ENCODE measurements around the gene C1QTNF8.
A peak's percentile ranks its signal among the peaks of the same experiment; 100 is the strongest.

C1QTNF8 gene

GRCh38 chr16:1106659-1107058 lies 10.6 kb upstream of the C1QTNF8 start:
- no peak for ATAC-seq

GRCh38 chr16:1105888-1106620 lies 10.0 kb upstream of the C1QTNF8 start:
- peak; percentile 89 for ATAC-seq
- TF ChIP-seq TCF4 (CRISPR knock-in tag; IDR thresholded peaks at IDR 0.05; ENCODE audit: borderline replicate concordance) (no peak), OSR1 (CRISPR knock-in tag; IDR thresholded peaks at IDR 0.05) (no peak), ZC3H10 (CRISPR knock-in tag; IDR thresholded peaks at IDR 0.05) (no peak), CSRNP3 (CRISPR knock-in tag; IDR thresholded peaks at IDR 0.05) (no peak), CREB5 (CRISPR knock-in tag; IDR thresholded peaks at IDR 0.05; ENCODE audit: low read depth) (no peak), BACH2 (CRISPR knock-in tag; IDR thresholded peaks at IDR 0.05; ENCODE audit: borderline replicate concordance) (no peak), POU6F1 (CRISPR knock-in tag; IDR thresholded peaks at IDR 0.05; ENCODE audit: borderline replicate concordance, low read depth) (no peak), ZNF8 (CRISPR knock-in tag; IDR thresholded peaks at IDR 0.05) (no peak), TOX (CRISPR knock-in tag; IDR thresholded peaks at IDR 0.05; ENCODE audit: borderline replicate concordance) (no peak), PPARA (CRISPR knock-in tag; IDR thresholded peaks at IDR 0.05; ENCODE audit: borderline replicate concordance) (no peak), RARB (CRISPR knock-in tag; IDR thresholded peaks at IDR 0.05) (no peak)

More at GRCh38 chr16:1106659-1107058, 10.6 kb upstream of the C1QTNF8 start:
- TF ChIP-seq ZC3H10 (CRISPR knock-in tag; IDR thresholded peaks at IDR 0.05) (no peak), ZNF70 (CRISPR knock-in tag; IDR thresholded peaks at IDR 0.05) (no peak), SNAI2 (CRISPR knock-in tag; IDR thresholded peaks at IDR 0.05) (no peak), GLIS3 (CRISPR knock-in tag; IDR thresholded peaks at IDR 0.05) (no peak), ISL1 (CRISPR knock-in tag; IDR thresholded peaks at IDR 0.05) (no peak), RARB (CRISPR knock-in tag; IDR thresholded peaks at IDR 0.05) (no peak), CSDC2 (CRISPR knock-in tag; IDR thresholded peaks at IDR 0.05) (no peak), PPARA (CRISPR knock-in tag; IDR thresholded peaks at IDR 0.05; ENCODE audit: borderline replicate concordance) (no peak), TCF4 (CRISPR knock-in tag; IDR thresholded peaks at IDR 0.05; ENCODE audit: borderline replicate concordance) (no peak), ZFP3 (CRISPR knock-in tag; IDR thresholded peaks at IDR 0.05) (no peak), ESRRG (CRISPR knock-in tag; IDR thresholded peaks at IDR 0.05) (no peak), OSR1 (CRISPR knock-in tag; IDR thresholded peaks at IDR 0.05) (no peak), POU6F1 (CRISPR knock-in tag; IDR thresholded peaks at IDR 0.05; ENCODE audit: borderline replicate concordance, low read depth) (no peak), BACH2 (CRISPR knock-in tag; IDR thresholded peaks at IDR 0.05; ENCODE audit: borderline replicate concordance) (no peak)

GRCh38 chr16:1103636-1103980 lies 7.6 kb upstream of the C1QTNF8 start:
- ATAC-seq: no peak
- TF ChIP-seq ZFP3 (CRISPR knock-in tag; IDR thresholded peaks at IDR 0.05) (no peak), TCF4 (CRISPR knock-in tag; IDR thresholded peaks at IDR 0.05; ENCODE audit: borderline replicate concordance) (no peak), ZNF70 (CRISPR knock-in tag; IDR thresholded peaks at IDR 0.05) (no peak), ZNF565 (CRISPR knock-in tag; conservative IDR thresholded peaks at IDR 0.05; ENCODE audit: low read depth) (no peak), BACH2 (CRISPR knock-in tag; IDR thresholded peaks at IDR 0.05; ENCODE audit: borderline replicate concordance) (no peak), RARB (CRISPR knock-in tag; IDR thresholded peaks at IDR 0.05) (no peak), CSDC2 (CRISPR knock-in tag; IDR thresholded peaks at IDR 0.05) (no peak), PATZ1 (CRISPR knock-in tag; IDR thresholded peaks at IDR 0.05; ENCODE audit: borderline replicate concordance) (no peak), POU6F1 (CRISPR knock-in tag; IDR thresholded peaks at IDR 0.05; ENCODE audit: borderline replicate concordance, low read depth) (no peak), TOX (CRISPR knock-in tag; IDR thresholded peaks at IDR 0.05; ENCODE audit: borderline replicate concordance) (no peak), TSHZ2 (CRISPR knock-in tag; IDR thresholded peaks at IDR 0.05) (no peak), ISL1 (CRISPR knock-in tag; IDR thresholded peaks at IDR 0.05) (no peak), ESRRG (CRISPR knock-in tag; IDR thresholded peaks at IDR 0.05) (no peak), ARNTL (CRISPR knock-in tag; IDR thresholded peaks at IDR 0.05; ENCODE audit: borderline replicate concordance, low read depth) (no peak)

Measured in SK-N-SH treated with all-trans-retinoic acid at 6 μM for 48 hours (cell line).